Thoracic aorta (tissue), 2 donors: ENCODE results near the gene GARIN5B. TPM values are rescaled to one million over a fixed set of nuclear protein-coding genes. Genes with fewer than 3 reads are reported as not detected.

Experiments
- ATAC-seq: fragments of 150-250 bp; one replicate; pipeline ENCODE4 v1.8.0; 2017; ENCODE audit warnings: low read depth; ENCODE audit not compliant: insufficient number of reproducible peaks, low FRiP score
- DNase-seq: peaks from one replicate; pipeline ENCODE4 v3.0.0-alpha.2; 2020; ENCODE audit warnings: low spot score
- H3K27ac ChIP-seq, 2 donors: fragments of 200-600 bp; sonication (generic); 1 replicate in 1 of 2; 2 replicates in 1 of 2; pipeline ENCODE4 v1.5.1; 2016; ENCODE audit warnings: mild to moderate bottlenecking in 2 of 2, moderate library complexity in 2 of 2
- H3K27me3 ChIP-seq: fragments of 200-600 bp; sonication (generic); replicated peaks from 2 replicates; pipeline ENCODE4 v1.6.0; 2016; ENCODE audit warnings: mild to moderate bottlenecking; ENCODE audit not compliant: insufficient read depth
- H3K36me3 ChIP-seq: fragments of 200-600 bp; sonication (generic); one replicate; pipeline ENCODE4 v1.5.1; 2016
- H3K4me1 ChIP-seq, 2 donors: fragments of 200-600 bp; sonication (generic); 1 replicate in 1 of 2; 2 replicates in 1 of 2; pipeline versions ENCODE4 v1.5.1 to v1.6.0; 2016; ENCODE audit warnings: low read depth in 2 of 2, mild to moderate bottlenecking in 1 of 2; ENCODE audit not compliant: control insufficient read depth in 1 of 2
- H3K4me3 ChIP-seq: fragments of 200-600 bp; sonication (generic); 2 replicates; pipeline ENCODE4 v1.5.1; 2016; ENCODE audit warnings: mild to moderate bottlenecking
- H3K9me3 ChIP-seq: fragments of 200-600 bp; sonication (generic); 2 replicates; pipeline ENCODE4 v1.5.1; 2016
- CTCF ChIP-seq: fragments of 200-600 bp; sonication (generic); IDR thresholded peaks from one replicate; pipeline ENCODE4 v1.5.1; 2019; ENCODE audit warnings: antibody characterized with exemption
- total RNA-seq, 2 donors: library from RNA; depleted of rRNA; stranded (reverse); fragments of >200 nt; gene quantifications; one replicate each; pipeline versions ENCODE4 v1.1.0 to v1.2.3, GENCODE V29; 2016

GARIN5B gene
- total RNA-seq, 2 donors from 2014 or later = not detected

GRCh38 chr19:55400281-55401087 lies 37.4 kb upstream of the GARIN5B start:
- H3K27me3 ChIP-seq = no peaks in the 10 kb centered on the region
- H3K4me1 ChIP-seq = peaks cover 0 to 3% of the 10 kb centered on the region in 2 donors
- no peak overlapping the region for H3K27ac ChIP-seq
- no peaks in the 10 kb centered on the region for H3K9me3 ChIP-seq
- no peak overlapping the region for H3K4me3 ChIP-seq
- DNase-seq (no peak), ATAC-seq (no peak)
- peaks cover 17% of the 10 kb centered on the region for H3K36me3 ChIP-seq
- TF ChIP-seq CTCF = no peak

DNA sequence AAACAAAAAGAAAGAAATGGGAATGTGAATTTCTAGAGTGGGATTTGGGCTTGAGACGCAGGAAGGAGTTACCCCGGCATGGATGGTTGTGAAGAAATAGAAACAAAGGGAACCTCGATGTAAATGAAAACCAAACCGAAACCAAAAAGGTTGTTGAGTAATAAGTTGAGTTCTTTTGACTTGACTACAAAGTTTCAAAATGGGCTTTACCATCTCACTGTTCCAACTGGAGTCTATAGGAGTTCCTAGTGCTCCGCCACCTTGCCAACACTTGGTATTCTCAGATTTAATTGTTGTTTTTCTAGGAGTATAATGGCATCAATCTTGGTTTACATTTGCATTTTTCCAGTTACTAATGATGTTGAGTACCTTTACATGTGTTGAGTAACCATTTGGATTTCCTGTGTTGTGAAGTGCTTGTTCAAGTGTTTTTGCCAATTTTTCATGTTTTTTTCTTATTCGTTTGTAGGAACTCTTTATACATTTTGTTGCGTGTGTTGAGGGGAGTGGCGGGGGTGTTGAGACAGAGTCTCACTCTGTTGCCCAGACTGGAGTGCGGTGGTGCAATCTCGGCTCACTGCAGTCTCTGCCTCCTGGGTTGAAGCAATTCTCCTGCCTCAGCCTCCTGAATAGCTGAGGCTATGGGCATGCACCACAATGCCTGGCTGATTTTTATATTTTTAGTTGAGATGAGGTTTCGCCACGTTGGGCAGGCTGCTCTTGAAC lies 35.3 kb upstream of the GARIN5B start:
- H3K4me1 ChIP-seq = no peaks in the 10 kb centered on the region
- TF ChIP-seq CTCF = no peak
- ATAC-seq = no peak

DNA sequence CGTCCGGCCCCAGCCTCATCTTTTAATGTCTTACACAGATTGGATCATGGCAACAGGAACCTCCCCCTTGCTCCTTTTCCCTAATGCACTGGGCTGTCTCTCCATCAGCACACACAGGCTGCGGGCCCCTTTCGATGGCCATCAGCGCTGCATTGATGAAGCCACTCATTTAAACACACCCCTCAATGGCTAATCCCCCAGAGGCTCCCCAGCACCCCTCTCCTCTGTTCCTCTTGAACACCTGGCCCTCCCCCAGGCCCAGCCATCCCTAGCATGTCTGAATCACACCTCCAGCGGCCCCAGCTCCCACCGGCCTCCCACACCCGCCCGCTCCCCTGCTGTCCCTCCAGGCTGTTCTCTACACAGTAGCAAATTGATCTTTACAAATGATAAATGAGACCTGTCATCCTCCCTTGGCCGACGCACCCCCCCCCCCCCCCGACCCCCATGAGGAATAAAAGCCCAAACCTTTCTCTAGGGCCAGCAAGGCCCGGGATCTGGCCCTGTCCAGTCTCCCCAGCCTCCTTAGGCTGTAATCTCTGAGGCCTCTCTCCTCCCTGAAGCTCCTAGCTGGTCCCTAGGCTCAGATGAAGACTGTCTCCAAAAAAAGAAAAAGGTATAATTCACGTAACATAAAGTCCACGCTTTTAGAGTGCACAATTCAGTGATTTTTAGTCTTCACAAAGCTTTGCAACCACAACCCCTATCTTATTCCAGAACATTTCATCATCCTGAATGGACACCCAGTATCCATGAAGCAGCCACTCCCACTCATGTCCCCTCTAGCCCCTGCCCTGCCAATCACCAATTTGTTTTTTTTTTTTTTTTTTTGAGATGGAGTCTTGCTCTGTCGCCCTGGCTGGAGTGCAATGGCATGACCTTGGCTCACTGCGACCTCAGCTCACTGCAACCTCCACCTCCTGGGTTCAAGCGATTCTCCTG lies 30.0 kb upstream of the GARIN5B start:
- DNase-seq (no peak), ATAC-seq (no peak)
- Histone ChIP-seq H3K27me3 (no peaks in the 10 kb centered on the region), H3K36me3 (peaks cover 2% of the 10 kb centered on the region), H3K4me1 (peaks cover 2 to 18% of the 10 kb centered on the region in 2 donors), H3K27ac (no peak overlapping the region), H3K4me3 (no peak overlapping the region), H3K9me3 (no peaks in the 10 kb centered on the region)
- TF ChIP-seq CTCF = no peak

More for the DNA sequence above, 35.3 kb upstream of the GARIN5B start:
- no peaks in the 10 kb centered on the region for H3K27me3 ChIP-seq
- H3K4me3 ChIP-seq = no peak overlapping the region
- no peaks in the 10 kb centered on the region for H3K9me3 ChIP-seq
- H3K27ac ChIP-seq = no peak overlapping the region
- peaks cover 16% of the 10 kb centered on the region for H3K36me3 ChIP-seq
- DNase-seq = no peak

DNA sequence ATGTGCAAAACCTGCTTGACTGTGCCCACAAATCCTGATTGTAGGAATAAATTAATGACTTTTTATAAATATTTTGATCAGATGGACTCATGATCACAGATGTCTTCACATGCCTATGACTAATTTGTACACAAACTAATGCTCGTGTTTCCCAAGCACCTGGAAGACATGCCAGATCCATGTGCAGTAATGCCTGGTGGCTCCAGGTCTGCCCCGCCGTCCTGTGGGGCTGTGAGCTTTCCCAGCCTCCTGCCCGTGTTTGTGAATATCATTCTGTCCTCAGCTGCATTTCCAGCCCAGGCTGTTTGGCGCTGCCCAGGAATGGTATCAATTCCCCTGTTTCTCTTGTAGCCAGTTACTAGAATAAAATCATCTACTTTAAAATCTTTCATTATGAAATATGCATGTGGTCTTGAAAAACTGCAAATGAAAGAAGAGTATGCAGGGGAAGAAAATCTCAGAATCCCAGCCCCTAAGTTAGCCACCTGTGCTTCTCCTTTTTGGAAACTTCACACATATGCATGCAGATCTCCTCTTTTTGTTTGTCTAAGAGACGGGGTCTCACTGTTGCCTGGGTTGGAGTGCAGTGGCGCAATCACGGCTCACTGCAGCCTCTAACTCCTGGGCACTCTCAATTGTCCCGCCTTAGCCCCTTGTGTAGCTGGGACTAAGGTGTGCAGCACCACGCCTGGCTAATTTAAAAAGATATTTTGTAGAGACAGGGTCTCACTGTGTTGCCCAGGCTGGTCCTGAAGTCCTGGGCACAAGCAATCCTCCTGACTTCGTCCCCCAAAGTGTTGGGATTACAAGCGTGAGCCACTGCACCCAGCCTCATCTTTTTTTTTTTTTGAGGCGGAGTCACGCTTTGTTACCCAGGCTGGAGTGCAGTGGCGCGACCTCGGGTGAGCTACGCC lies 28.9 kb upstream of the GARIN5B start:
- H3K4me1 ChIP-seq = peaks cover 13 to 29% of the 10 kb centered on the region in 2 donors
- no peak overlapping the region for H3K4me3 ChIP-seq
- DNase-seq (no peak), ATAC-seq (no peak)
- H3K9me3 ChIP-seq = no peaks in the 10 kb centered on the region
- TF ChIP-seq CTCF = no peak
- H3K27ac ChIP-seq = no peak overlapping the region
- H3K36me3 ChIP-seq = peaks cover 9% of the 10 kb centered on the region
- no peaks in the 10 kb centered on the region for H3K27me3 ChIP-seq
